Activated CD8-positive, alpha-beta memory T cell treated with anti-CD3 and anti-CD28 coated beads, Interleukin-2, amount 10 ng/mL, durations not matched to agents 7 days and 5 days (primary cell): Measurements from ENCODE around the gene GCK. TPM values are rescaled to one million over a fixed set of nuclear protein-coding genes. Genes with fewer than 3 reads are reported as not detected.

ENCODE experiments used
- ATAC-seq: fragments of 150-1000 bp; cut with Tn5 transposase; one replicate; pipeline ENCODE4 v1.10.0; 2021; ENCODE audit warnings: moderate library complexity
- CTCF ChIA-PET: fragments of 350-600 bp; sonication (Branson Sonifier 250); formaldehyde crosslinking; loops from one replicate; lab custom pipeline; 2021; ENCODE audit warnings: antibody characterized with exemption; lab: Charles Lee
- DNase-seq: peaks from one replicate; pipeline ENCODE4 v3.0.0-alpha.2; 2020
- H3K27ac Mint-ChIP-seq: one replicate; pipeline ENCODE4 v1.8.0; 2021; ENCODE audit warnings: mild to moderate bottlenecking, mixed read lengths
- H3K27me3 Mint-ChIP-seq: one replicate; pipeline ENCODE4 v1.8.0; 2021; ENCODE audit warnings: mixed read lengths
- H3K36me3 Mint-ChIP-seq: one replicate; pipeline ENCODE4 v1.8.0; 2021; ENCODE audit warnings: mild to moderate bottlenecking, mixed read lengths
- H3K4me1 Mint-ChIP-seq: one replicate; pipeline ENCODE4 v1.8.0; 2021; ENCODE audit warnings: mixed read lengths
- H3K4me3 Mint-ChIP-seq: one replicate; pipeline ENCODE4 v1.8.0; 2021; ENCODE audit warnings: mild to moderate bottlenecking, moderate library complexity, mixed read lengths
- H3K9me3 Mint-ChIP-seq: one replicate; pipeline ENCODE4 v1.8.0; 2022; ENCODE audit warnings: low read depth, mixed read lengths
- total RNA-seq, 2 experiments: library from RNA; stranded (reverse); gene quantifications; one replicate each; pipeline ENCODE4 v1.2.3, GENCODE V29; 2021

GCK gene
- total RNA-seq, 2 experiments from 2014 or later = 0.23 TPM; not detected in 1

GRCh38 chr7:44189993-44190872 is 994 bp upstream of the GCK start:
- Mint-ChIP-seq H3K36me3 (no peaks in the 10 kb centered on the region), H3K9me3 (no peaks in the 10 kb centered on the region), H3K4me3 (no peak overlapping the region), H3K27me3 (peaks cover 3% of the 10 kb centered on the region), H3K4me1 (no peaks in the 10 kb centered on the region), H3K27ac (no peak overlapping the region)
- CTCF ChIA-PET = no interaction called here
- ATAC-seq (no peak), DNase-seq (no peak)

GRCh38 chr7:44188480-44189225 is 586 bp downstream of the GCK start:
- CTCF ChIA-PET = no interaction called here
- ATAC-seq = no peak
- Mint-ChIP-seq H3K27ac (no peak overlapping the region), H3K4me1 (no peaks in the 10 kb centered on the region), H3K36me3 (no peaks in the 10 kb centered on the region), H3K27me3 (peaks cover 3% of the 10 kb centered on the region), H3K4me3 (no peak overlapping the region), H3K9me3 (no peaks in the 10 kb centered on the region)
- DNase-seq = no peak

- Mint-ChIP-seq H3K4me1 (no peaks in the 10 kb centered on the region), H3K27ac (no peak overlapping the region), H3K4me3 (no peak overlapping the region), H3K36me3 (no peaks in the 10 kb centered on the region), H3K27me3 (peaks cover 3% of the 10 kb centered on the region), H3K9me3 (peaks cover 2% of the 10 kb centered on the region)
- DNase-seq (no peak), ATAC-seq (no peak)
- CTCF ChIA-PET = interaction anchor here (0.9 kb wide), 1 partner anchor 9 kb away, joined by 3 read pairs; no protein-coding TSS in a partner anchor
Measured at GRCh38 chr7:44187636-44188416, 1.4 kb downstream of the GCK start.

GRCh38 chr7:44186736-44187135 is 2.5 kb downstream of the GCK start:
- H3K4me1 Mint-ChIP-seq = no peaks in the 10 kb centered on the region
- peaks cover 8% of the 10 kb centered on the region for H3K27me3 Mint-ChIP-seq
- ATAC-seq (no peak), DNase-seq (no peak)
- CTCF ChIA-PET = no interaction called here
- H3K9me3 Mint-ChIP-seq = peaks cover 2% of the 10 kb centered on the region
- H3K27ac Mint-ChIP-seq = no peak overlapping the region
- H3K4me3 Mint-ChIP-seq = no peak overlapping the region
- no peaks in the 10 kb centered on the region for H3K36me3 Mint-ChIP-seq

GRCh38 chr7:44185729-44186128 is 3.5 kb downstream of the GCK start:
- no peak overlapping the region for H3K4me3 Mint-ChIP-seq
- peaks cover 2% of the 10 kb centered on the region for H3K9me3 Mint-ChIP-seq
- CTCF ChIA-PET = no interaction called here
- no peaks in the 10 kb centered on the region for H3K36me3 Mint-ChIP-seq
- no peak overlapping the region for H3K27ac Mint-ChIP-seq
- ATAC-seq = no peak
- no peaks in the 10 kb centered on the region for H3K4me1 Mint-ChIP-seq
- DNase-seq = no peak
- peaks cover 11% of the 10 kb centered on the region for H3K27me3 Mint-ChIP-seq

GRCh38 chr7:44184873-44185446 is 4.3 kb downstream of the GCK start:
- CTCF ChIA-PET = no interaction called here
- H3K27ac Mint-ChIP-seq = no peak overlapping the region
- H3K4me1 Mint-ChIP-seq = no peaks in the 10 kb centered on the region
- H3K27me3 Mint-ChIP-seq = peaks cover 11% of the 10 kb centered on the region
- no peak overlapping the region for H3K4me3 Mint-ChIP-seq
- DNase-seq = no peak
- no peaks in the 10 kb centered on the region for H3K36me3 Mint-ChIP-seq
- ATAC-seq = no peak
- peaks cover 2% of the 10 kb centered on the region for H3K9me3 Mint-ChIP-seq

GRCh38 chr7:44184206-44184872 is 4.9 kb downstream of the GCK start:
- ATAC-seq (no peak), DNase-seq (no peak)
- Mint-ChIP-seq H3K4me3 (no peak overlapping the region), H3K9me3 (peaks cover 2% of the 10 kb centered on the region), H3K27me3 (peaks cover 13% of the 10 kb centered on the region), H3K27ac (no peak overlapping the region), H3K4me1 (no peaks in the 10 kb centered on the region), H3K36me3 (no peaks in the 10 kb centered on the region)
- CTCF ChIA-PET = no interaction called here

- CTCF ChIA-PET = no interaction called here
- no peak overlapping the region for H3K4me3 Mint-ChIP-seq
- no peak overlapping the region for H3K27ac Mint-ChIP-seq
- DNase-seq = no peak
- H3K27me3 Mint-ChIP-seq = peaks cover 20% of the 10 kb centered on the region
- H3K36me3 Mint-ChIP-seq = no peaks in the 10 kb centered on the region
- no peaks in the 10 kb centered on the region for H3K4me1 Mint-ChIP-seq
- ATAC-seq = no peak
- H3K9me3 Mint-ChIP-seq = peaks cover 2% of the 10 kb centered on the region
Measured at GRCh38 chr7:44183386-44183785, 5.9 kb downstream of the GCK start.

- CTCF ChIA-PET = no interaction called here
- Mint-ChIP-seq H3K27ac (no peak overlapping the region), H3K4me1 (no peaks in the 10 kb centered on the region), H3K4me3 (no peak overlapping the region), H3K36me3 (no peaks in the 10 kb centered on the region), H3K9me3 (peaks cover 2% of the 10 kb centered on the region), H3K27me3 (peaks cover 20% of the 10 kb centered on the region)
- no peak for ATAC-seq
- DNase-seq = no peak
Measured at GRCh38 chr7:44182827-44183226, 6.4 kb downstream of the GCK start.

- ATAC-seq (no peak), DNase-seq (no peak)
- H3K9me3 Mint-ChIP-seq = peaks cover 2% of the 10 kb centered on the region
- H3K27ac Mint-ChIP-seq = no peak overlapping the region
- no peaks in the 10 kb centered on the region for H3K36me3 Mint-ChIP-seq
- CTCF ChIA-PET = no interaction called here
- H3K27me3 Mint-ChIP-seq = peaks cover 20% of the 10 kb centered on the region
- no peaks in the 10 kb centered on the region for H3K4me1 Mint-ChIP-seq
- no peak overlapping the region for H3K4me3 Mint-ChIP-seq
Measured at GRCh38 chr7:44180631-44181030, 8.6 kb downstream of the GCK start.

- CTCF ChIA-PET = interaction anchor here (0.5 kb wide), 1 partner anchor 96 kb away, joined by 3 read pairs; no protein-coding TSS in a partner anchor
- no peak for DNase-seq
- Mint-ChIP-seq H3K9me3 (no peaks in the 10 kb centered on the region), H3K4me1 (no peaks in the 10 kb centered on the region), H3K36me3 (no peaks in the 10 kb centered on the region), H3K27me3 (peaks cover 32% of the 10 kb centered on the region), H3K4me3 (no peak overlapping the region), H3K27ac (no peak overlapping the region)
- no peak for ATAC-seq
Measured at GRCh38 chr7:44177570-44178131, 11.6 kb downstream of the GCK start.

- Mint-ChIP-seq H3K27me3 (peaks cover 31% of the 10 kb centered on the region), H3K27ac (no peak overlapping the region), H3K9me3 (no peaks in the 10 kb centered on the region), H3K36me3 (no peaks in the 10 kb centered on the region), H3K4me1 (no peaks in the 10 kb centered on the region), H3K4me3 (no peak overlapping the region)
- DNase-seq = no peak
- CTCF ChIA-PET = no interaction called here
- ATAC-seq = no peak
Measured at GRCh38 chr7:44176486-44176885, 12.8 kb downstream of the GCK start.
